SH-SY5Y (cell line): ENCODE measurements around the gene MET.

Source experiments
- GATA2 ChIP-seq: IDR thresholded peaks from 2 replicates; pipeline ENCODE4 v1.6.1; 2011; ENCODE audit warnings: mild to moderate bottlenecking, low read depth, low read length
- GATA3 ChIP-seq: IDR thresholded peaks from 2 replicates; pipeline ENCODE4 v1.6.1; 2011; ENCODE audit warnings: low read depth, mild to moderate bottlenecking, low read length, moderate library complexity

GRCh38 chr7:116792813-116793212 is 120.8 kb downstream of the MET start:
- TF ChIP-seq GATA2: no peak
- TF ChIP-seq GATA3: no peak
